G401.6 (cell line): ENCODE data around the gene LIMS1.
"Not testable (repeated sequence)": the region's sequence is repeated elsewhere in the genome, so short reads cannot be mapped to it uniquely, and the experiment has no call there.

Experiments used
- FAIRE-seq: peaks from 2 replicates; lab custom pipeline; 2012; peaks lifted over from hg19 to GRCh38; lab: Jason Lieb, UNC

The LIMS1 gene

DNA sequence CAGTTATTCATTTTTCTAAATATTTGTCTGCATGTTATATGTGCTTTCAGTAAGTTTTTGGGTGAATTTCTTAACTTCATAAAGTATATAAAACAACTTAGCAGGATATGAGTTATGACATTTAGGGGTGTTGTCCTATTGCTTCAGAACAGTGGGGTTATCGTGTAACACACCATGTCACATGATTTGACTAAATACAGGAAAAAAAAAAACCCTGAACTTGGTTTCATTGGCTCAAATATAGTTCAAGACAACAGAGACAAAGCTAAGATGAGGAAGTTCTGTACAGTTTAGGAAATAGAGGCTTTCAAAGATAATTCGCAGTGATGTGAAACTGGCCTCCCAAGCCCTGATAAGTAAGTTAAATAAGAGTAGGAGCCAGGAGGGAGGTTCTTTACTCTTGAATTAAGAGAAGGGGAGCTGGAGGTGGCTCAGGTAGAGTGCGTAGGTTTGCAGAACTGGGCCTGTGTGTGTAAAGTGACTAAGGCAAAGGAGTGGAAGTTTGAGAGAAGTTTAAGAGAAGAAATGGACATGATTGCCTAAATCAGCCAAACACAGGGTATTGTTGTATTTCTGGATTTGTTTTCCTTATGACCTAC is 53.9 kb downstream of the LIMS1 start:
- no peak for FAIRE-seq

DNA sequence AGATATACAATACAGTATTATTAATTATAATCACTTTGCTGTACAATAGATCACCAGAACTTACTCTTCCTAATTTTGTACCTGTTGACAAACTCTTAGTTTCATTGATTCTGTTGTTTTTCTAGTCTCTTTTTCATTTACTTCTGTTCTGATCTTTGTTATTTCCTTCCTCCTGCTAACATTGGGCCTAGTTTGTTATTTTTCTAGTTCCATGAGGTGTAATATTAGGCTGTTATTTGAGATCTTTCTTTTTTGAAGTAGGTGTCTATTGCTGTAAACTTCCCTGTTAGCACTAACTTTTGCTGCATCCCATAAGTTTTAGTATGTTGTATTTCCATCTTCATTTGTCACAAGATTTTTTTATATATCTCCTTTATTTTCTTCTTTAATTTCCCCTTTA is 55.1 kb downstream of the LIMS1 start:
- no peak for FAIRE-seq

DNA sequence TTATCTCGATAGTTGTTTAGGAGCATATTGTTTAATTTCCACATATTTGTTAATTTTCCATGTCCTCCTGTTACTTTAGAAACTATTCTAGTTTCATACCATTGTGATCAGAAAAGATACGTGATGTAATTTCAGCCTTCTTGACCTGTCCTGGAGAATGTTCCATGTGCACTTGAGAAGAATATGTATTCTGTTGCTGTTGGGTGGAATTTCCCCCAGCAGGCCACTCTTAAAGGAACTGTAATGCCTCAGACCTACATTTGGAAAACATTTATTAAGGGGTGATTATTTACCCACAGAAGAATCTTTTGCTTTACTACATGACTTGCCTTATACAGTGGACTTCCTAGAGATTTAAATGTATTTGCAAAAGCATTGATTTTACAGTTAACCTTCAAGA is 55.5 kb downstream of the LIMS1 start:
- FAIRE-seq, result no peak

DNA sequence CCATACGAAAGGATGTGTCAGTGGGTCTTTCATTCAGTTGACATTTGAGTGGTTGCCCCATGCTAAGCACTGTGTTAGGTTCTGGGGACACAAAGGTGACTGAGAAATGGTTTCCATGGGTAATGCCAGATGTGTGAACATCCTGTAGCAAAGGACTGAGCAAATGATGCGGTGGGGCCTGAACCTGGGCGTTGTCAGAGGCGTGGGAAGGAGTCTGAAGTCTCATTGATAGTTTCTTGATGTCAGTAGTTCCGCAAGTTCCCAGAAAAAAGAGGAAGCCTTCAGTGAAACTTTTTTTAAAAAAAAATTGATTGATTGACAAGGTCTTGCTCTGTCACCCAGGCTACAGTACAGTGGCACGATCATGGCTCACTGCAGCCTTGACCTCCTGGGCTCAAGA is 56.9 kb downstream of the LIMS1 start:
- no peak for FAIRE-seq

DNA sequence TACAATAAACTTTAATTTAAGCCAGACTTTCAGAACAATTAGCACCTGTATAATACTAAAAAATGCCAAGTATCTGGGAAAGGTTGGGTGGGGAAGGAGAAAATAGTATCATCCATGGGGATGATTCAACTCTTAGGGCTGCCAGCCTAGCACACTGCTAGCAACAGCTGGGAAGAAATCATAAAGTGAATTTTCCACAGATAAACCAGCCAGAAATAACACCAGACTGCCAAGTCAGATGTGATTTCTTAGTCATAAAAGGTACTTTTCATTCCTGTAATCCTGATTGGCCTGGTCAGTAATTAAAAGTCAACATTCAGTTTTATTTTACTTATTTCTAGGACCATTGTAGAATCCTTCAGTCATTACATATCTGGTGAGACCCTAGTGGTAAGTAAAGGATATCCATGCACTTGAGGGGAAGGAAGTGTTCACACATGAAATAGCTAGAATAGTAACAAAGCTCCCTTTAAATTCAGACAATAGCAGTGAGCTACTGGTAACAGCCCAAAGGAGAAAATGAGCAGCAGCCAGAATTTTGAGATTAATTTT is 59.4 kb downstream of the LIMS1 start:
- FAIRE-seq, result no peak

DNA sequence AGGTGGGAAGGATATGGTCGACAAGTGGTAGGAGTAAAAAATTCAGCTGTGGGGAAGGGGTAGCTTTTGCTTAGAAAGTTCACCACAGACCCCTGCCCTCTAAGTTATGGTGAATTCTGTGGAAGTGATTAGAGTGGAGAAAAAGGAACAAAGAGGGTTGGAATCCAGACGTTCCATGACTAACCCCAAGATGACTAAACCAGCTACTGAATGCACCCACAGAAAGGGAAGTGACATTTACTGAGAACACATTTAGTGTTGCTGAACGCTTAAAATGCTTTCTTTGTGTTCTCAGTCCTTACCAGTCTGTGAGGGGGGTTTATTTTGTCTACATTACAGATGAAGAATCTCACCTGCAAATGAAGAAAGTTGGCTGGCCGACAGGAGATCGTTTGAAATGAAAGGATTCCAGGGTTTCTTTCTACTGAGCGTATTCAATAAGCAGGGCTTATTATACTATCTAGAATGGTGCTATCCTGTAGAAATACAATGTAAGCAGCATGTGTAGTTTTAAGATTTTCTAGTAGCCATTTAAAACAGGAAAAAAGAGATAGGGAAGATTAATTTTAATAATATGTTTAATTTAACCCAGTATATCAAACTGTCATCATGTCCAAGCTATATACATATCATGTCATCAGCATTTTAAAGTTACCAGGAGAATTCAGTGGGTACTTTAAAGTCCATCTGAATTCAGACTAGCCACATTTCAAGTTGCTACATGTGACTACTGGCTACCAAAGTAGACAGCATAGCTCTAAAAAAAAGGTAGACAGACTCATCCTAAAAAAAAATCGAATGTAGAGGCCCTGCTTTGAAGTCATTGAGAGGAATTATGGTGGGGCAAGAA is 60.1 kb downstream of the LIMS1 start:
- no peak for FAIRE-seq

DNA sequence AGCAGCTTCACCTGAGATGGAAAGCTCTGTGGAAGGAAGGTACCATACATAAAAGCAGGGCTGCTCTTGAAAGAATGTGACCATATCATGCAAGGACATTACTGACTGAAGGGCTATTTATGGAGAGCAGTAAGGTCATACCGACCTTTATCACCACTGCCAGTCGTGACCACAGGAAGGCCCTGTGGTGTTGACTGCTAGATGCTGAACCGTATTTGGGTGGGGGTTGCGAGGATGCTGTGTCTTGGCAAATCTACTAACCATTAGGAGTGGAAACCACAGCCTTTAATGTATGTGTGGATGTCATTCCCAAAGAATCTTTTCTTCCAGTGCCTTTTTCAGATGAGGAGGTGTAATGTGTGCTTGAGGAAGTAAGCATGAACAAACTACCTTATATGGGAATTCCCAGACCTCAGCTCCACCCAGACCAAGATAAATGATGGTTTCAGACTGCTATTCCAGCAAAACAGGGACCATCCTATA is 60.8 kb downstream of the LIMS1 start:
- FAIRE-seq, result no peak

DNA sequence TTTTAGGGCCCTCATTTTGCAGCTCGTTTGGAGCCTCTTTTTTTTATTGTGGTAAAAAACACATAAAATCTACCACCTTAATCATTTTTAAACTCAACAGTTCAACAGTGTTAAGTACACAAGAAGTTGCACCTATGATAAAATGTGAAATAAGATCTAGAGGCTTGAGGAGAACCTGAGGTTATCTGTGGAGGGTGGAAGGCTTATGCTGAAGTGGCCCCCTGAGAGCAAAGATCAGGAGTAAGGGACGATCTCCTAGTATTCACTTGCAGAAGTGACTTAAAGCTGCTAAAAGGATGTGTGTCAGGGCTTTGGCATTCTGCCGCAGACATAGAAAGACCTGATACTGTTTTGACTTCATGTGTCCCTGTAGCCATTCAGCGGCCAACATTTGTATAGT is 61.5 kb downstream of the LIMS1 start:
- not testable (repeated sequence) for FAIRE-seq

DNA sequence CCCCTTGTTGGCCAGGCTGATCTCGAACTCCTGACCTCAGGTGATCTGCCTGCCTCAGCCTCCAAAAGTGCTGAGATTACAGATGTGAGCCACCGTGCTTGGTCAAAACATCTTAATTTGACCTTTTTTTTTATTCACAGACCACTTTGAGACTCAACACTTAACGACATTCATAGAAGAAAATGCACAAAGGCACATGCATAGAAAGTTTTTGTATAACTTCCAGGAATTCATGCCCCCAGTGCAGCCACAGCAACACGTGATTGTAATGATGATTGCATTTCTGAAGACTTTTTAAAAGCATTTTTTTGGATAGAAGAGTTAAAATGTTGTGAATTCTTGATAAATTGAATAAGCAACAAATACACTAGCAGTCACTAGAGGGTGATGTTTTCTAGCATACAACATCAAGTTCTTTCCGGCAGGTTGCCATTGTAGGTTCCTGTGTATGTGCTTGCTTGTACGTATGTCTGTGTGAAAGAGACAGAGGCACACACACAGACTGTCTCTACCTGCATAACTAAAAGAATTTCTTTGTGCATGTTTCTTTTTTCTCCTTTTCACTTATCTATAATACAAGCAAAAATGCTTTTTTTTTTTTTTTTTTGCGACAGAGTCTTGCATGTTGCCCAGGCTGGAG is 63.0 kb downstream of the LIMS1 start:
- not testable (repeated sequence) for FAIRE-seq

DNA sequence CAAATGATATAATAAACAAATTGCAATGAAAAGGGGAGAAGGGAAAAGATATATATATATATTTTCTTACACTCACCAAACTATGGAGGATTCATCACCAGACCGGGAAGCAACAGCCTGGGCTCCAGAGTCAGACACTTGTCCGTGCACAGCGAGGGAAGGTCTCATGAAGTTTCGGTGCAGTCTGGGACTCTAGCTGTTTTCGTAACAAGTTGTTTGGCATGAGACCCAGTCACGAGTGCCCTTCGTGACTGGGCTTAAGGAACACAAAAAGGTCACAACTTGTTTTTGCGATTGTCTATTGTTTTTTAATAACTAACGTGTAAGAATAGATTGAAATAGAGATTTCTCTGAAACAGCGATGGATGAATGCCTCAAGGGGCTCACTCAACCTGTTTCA is 66.9 kb downstream of the LIMS1 start:
- not testable (repeated sequence) for FAIRE-seq

DNA sequence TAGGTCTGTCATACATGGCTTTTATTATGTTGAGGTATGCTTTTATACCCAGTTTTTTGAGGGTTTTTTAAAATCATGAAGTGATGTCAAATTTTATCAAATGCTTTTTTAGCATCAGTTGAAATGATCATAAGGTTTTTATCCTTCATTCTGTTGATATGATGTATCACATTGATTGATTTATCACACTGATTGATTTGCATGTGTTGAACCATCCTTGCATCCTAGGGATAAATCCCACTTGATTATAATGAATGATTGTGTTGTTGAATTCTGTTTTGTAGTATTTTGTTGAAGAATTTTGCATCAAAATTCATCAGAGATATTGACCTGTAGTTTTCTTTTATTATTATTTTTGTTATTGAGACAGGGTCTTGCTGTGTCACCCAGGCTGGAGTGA is 68.2 kb downstream of the LIMS1 start:
- no peak for FAIRE-seq

DNA sequence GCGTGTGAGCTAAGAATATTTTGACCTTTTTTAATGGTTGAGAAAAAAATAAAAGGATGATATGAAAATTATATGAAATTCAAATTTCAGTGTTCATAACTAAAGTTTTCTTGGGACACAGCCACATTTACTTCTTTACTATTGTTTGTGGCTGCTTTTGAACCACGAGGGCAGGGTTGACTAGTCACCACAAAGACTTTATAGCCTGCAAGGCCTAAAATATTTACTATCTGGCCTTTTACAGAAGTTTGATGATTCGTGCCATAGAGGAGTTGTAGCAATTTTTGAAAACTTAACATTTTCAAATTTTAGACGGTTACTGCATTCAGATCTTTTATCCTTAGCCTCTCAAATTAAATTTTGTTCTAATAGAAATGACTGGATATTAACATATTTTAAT is 69.9 kb downstream of the LIMS1 start:
- FAIRE-seq, result no peak

DNA sequence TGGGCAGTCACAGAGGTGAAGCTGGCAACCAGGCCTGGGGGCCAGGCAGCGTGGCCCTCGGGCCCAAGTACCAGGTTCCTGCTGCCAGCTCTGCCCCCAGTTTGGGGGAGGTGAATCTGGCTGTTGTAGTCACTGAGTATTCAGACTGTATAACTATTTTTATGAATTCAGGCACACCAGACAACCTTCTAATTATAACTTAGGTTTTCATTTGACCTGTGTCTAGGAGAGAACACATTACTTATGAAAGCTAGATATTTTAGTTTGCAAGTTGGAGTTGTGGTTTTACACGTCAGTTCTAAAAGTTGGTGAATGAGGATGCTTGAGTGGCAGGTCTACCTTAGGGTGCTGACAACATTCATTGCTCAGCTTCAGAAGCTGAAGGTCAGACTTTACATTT is 71.7 kb downstream of the LIMS1 start:
- FAIRE-seq, result no peak

DNA sequence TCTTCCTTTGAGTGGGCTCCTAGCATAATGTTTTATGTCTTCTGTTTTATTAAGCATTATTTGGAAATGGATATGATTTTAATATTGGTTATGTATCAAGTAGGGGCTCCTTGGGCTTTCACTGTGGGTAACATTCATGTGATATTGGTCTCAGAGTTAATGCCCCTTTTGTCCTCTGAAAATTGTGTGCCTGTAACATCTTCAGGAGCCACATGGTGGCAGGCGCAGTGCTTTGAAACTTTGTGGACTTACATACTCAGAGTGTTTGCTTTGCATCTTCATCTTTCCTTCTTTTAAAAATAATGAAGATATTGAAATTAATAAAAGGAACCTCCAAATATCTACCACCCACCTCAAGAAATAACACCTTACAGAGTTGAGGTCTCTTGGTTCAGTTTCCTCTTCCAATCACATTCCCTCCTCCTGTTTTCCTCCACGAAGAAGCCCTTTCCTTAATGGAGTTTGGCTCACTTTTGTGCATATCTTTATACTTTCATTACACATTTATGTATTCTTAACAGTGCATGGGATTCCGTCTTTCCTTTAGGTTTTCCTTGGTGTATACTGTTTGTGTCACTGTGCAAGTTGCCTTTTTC is 73.5 kb downstream of the LIMS1 start:
- peak; percentile 68 for FAIRE-seq

DNA sequence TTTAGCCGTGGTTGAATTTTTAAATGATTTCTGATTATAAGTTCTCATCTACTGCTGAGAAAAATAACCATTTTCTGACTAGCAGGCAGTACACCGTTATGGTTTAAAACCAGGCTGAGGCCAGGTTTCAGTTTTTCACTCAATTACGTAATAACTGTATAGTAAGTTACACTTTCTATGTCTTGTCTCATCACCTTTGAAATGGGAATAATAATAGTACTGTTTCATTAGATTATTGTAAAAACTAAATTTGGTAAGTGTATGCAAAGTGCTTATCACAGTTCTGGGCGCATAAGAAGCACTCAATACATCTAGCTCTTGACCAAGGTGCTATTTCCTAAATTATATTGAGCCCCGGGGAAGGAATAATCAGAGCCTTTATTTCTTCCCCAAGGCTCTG is 76.8 kb downstream of the LIMS1 start:
- no peak for FAIRE-seq

DNA sequence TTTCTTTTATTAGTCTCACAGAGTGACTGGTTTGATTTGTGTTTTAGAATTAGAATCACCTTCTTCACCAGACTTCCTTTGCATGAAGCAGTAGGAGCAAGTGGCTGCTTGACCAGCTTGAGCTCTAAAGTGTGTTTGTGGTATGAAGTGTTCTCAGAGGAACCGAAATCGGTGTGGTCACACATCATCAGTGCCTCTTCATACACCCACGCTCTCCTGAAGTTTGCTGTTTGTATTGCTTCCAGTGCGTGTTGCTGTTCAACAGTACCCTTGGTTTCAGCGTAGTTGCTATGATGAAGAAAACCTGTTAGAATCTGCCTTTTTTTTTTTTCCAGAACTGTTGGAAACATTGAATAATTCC is 77.9 kb downstream of the LIMS1 start:
- FAIRE-seq, result no peak

DNA sequence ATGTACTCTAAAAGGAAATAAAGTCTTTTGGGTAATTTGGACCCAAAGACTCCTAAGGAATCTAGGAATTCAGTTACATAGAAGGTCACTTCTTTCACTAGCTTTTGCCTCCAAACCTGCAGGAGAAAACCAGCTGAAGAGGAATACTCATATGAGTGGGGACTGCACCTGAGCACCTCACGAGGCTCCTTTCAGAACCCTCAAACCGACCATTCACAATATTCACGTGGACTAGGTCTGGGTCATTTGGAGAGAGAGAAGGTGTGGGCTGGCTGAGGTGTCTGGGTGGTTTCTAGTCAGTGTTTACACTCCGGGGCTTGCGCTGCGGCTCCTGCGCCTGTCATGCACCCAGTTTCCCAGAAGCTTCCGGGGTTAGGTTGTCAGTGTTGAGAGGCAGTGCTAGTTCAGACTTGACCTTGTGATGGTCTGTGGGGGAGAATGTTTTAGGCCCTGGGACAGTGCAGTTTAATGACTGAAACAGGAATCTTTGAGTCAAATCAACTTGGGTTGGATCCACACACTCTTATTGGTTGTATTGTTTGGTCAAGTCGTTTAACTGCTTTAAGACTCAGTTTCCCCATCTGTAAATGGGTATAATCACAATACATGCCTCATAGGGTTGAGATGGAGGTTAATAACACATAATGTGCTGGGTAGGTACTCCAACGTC is 78.4 kb downstream of the LIMS1 start:
- no peak for FAIRE-seq

DNA sequence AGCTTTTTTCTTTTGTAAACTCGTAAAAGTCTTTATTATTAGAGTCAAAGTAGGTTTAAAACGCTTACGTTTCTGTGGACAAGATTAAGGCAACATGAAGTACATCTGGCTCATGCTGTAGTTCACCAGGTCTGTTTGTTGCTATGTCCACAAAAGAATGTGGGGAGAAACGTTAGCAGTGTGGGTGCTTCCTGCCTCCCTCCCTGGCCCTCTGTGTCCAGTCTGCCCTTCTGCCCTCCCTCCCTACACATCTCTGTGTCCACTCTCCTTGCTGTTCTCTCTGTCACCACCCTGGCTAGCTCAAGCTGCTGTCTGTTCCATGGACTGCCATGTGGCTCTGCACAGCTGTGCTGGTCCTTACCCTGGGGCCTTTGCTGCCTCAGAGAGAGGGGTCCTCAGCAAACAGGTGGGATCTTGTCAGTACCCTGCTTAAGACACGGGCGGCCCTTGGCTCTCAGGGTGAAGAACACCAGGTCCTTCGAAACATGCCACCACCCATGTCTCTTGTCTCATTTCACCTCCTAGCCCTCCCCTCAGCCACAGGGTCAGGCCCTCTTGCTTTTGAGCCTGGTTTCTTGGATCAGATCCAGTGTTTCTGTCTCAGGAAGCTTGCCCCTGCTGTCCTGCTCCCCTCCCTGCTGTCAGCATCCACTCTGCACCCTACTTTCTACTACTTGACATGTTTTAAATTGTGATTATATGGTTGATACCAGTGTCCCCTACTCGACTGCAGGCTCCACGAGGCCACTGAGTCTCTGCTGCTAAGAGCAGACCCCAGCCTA is 79.2 kb downstream of the LIMS1 start:
- FAIRE-seq, result no peak

DNA sequence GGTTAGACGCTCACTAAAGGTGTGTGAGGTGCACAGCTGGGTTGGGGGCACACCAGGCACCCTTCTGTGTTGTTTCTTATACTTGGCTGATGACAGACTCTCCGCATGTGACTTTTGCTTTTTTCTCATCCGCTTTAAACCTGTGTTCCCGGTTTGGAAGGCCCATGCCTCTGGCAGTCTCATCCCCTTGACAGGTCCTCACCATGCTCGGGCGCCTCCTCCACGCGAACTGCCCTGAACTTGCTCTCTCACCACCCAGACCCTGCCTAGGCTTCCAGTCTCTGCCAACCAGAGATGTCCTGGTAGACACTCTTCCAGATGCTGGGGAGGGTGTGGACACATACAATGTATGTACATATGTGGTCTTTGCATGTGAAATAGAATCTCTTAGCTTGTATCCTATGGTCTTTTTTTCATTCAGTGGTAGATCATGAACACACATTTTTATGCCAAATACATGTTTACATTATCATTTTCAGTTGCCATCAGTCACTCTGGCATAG is 79.8 kb downstream of the LIMS1 start:
- FAIRE-seq, result no peak

DNA sequence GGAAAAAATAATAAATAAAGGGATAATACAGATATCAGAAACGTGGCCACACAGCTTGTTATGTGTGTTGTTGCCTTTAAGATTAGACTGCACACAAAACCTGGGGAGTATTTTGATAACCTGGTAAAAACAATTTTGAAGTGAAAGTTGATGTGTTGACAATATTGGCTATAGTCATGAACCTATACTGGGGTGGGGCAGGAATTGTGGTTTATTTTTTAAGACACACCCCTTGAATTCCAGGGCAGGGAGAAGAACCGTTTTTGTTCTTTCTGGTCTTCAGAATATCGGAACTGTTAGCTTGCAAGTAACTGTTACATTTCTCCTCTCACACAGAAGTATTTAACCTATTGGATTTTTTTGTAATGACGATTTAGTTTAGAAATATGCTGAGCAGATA is 80.4 kb downstream of the LIMS1 start:
- no peak for FAIRE-seq

DNA sequence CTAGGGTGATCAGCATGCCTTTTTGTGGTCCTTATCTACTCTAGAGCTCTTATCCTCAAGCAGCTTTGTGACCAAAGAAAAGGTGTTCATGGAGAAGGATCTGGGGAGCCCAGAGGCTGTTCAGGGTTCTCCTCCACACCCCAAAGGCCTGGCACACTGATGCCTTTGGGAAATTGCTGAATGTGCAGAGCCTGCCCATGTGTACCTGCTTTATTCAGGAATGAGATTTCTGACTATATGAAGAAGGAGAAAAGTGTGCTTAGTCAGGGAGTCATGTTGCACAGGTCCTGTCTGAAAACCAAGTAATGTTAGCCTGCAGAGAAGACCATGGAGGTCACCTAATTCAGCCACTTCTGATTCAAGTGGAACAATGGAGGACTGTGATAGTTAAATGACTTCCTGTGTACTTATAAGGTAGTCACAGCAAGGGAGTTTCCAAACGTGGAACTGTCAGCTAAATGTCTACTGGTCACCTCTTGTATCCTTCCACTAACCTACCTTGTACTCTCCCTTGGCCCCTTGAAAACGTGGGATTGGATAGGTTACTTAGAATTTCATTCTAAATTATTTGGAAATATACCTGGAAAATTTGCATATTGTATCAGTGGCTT is 81.3 kb downstream of the LIMS1 start:
- no peak for FAIRE-seq
